Mammary microvascular endothelial cell (primary cell): ENCODE data around the gene ATP7A. TPM values are rescaled to one million over a fixed set of nuclear protein-coding genes. Genes with fewer than 3 reads are reported as not detected.

Source experiments
- total RNA-seq: library from RNA; depleted of rRNA; stranded (reverse); fragments of >200 nt; gene quantifications from 2 replicates; pipeline ENCODE4 v1.2.3, GENCODE V29; 2015

ATP7A gene
- 3.1 and 3.6 TPM in 2 replicates for total RNA-seq

DNA sequence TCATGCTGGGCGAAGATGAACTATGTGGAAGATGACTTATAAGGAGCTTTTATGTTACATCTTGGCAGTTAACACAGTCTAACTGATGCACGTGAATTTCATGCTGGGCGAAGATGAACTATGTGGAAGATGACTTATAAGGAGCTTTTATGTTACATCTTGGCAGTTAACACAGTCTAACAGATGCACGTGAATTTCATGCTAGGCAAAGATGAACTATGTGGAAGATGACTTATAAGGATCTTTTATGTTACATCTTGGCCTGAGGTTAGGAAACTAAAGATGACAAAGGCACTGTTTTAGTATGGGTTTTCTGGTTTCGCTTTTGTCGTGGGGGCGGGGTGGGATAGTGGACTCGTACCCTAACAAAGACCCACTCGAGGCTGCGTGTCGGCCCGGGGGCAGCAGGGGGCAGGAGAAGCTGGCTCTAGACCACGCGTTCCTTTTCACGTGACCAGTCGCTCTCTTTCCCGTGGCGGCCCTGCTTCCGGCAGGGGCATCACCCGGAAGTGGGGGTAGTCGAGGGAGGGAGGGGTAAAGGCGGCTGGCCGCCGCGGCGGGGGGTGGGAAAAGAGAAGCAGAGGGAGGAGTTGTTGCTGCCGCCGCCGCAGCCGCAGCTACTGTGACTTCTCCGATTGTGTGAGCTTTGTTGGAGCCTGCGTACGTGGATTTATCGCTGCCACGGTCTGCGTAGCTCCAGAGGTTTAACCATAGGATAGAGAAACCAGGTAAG is at the start of gene ATP7A:
TSS of gene ATP7A (plus strand) at position 586 of the 733 bp plus-strand sequence. CDS start 60,949 bp downstream, outside the sequence.

DNA sequence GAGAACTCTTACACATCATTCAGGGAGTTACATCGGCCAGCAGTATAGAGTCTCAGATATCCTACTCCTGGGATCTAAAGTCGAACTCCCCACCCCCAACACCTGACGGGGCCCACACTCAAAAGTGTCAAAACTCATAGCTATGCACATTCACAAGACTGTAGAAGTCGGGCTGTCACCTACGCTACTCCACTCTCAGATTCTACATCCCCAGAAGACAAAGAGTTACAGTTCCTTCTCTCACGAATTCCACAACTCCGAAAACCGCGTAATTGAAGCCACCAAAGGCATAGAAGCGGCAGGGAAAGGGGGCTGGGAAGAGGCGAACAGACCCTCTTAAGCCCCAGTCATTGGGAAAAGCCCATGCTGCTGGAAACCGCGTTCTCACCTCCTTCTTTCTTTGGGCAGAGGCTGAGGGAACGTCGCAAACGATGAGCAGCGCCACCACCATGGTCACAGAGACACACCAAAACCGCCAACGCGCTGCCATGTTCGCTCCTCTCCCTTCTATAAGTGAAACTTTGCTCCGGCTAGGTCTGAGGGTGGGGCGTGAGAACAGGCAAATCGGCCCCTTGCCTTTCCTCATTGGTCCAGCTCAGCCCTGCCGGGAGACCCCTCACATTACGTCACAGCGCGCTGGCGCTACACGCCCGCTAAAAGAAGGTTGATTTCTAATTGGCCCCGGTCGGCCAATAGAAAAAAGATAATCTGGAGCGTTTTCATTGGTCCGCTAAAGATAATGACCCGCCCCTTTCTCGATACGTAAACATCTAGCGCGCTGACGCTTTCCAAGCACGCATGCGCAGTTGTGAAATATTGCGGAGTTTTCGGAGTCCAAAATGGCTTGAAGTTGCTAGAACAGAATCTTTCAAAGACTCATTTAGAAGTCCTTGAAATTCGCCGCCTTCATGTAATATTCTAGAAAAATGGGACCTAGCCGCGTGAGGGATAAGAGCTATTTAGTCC is 15.3 kb upstream of the ATP7A start, which contains the start of gene MAGT1:
TSS of gene MAGT1 (minus strand) at position 515 of the 966 bp plus-strand sequence. CDS start at position 490, 25 bp downstream.

DNA sequence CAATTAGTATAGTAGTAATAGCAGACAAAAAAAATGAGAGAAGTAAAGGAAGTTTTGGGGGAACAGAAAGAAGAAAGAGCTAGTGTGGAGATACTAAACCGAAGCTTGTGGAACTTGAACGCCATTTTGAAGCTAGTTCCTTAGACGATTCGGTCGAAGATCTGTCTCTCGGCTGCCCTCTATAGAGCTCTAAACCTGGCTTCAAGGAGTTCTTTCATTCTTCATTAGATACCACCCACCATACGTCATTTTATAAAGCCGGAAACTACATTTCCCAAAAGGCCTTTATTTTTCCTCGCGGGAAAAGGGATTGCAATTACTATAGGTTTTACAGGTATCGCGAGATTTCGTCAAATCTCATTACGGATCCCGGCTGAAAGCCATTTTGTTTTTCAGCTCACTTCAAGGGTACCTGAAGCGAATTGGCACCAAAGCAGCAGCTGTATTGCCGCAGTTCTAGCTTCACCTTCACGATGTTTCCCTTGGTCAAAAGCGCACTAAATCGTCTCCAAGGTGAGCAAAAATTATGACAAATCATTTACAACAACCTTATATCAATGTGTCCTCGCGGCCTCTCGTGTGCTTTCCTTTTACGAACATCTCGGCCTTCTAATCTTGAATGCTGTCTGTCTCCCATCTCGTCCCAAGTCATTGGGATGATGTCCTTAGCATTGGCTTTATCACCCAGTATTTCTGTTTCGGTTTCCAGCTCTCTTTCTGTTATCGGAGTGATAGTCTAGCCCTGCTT is 11.2 kb upstream of the ATP7A start, which contains the start of gene COX7B:
TSS of gene COX7B (plus strand) at position 388 of the 748 bp plus-strand sequence. CDS start at position 474, 86 bp downstream.

DNA sequence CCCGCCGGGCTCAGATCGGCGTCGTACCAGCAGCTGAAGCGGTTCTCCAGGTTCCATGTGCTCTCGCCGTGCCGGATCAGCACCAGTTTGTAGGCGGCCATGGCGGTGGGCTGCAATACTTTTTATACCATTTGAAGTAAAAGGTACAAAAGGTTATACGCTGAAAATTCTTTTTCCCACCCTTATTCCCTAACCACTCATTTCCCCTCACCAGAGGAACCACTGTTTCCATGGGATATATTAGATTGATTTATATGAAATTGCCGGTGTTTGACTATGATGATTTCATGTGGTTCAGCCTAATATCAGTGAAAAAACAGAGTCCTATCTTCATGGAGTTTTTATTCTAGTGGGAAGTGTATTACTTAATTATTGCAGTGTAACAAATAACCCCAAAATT is 59.0 kb downstream of the ATP7A start, which contains the start of gene PGAM4:
TSS of gene PGAM4 (minus strand) at position 101 of the 400 bp plus-strand sequence. CDS start at position 101, 0 bp downstream.

Other genes starting within 250 kb of the ATP7A start
- 35.1 and 44.4 TPM in 2 replicates for gene ATRX, start 124.5 kb upstream of the ATP7A start, total RNA-seq
- 61.1 and 76.9 TPM in 2 replicates for gene MAGT1, start 15.3 kb upstream of the ATP7A start, total RNA-seq
- 443 and 492 TPM in 2 replicates for gene COX7B, start 11.2 kb upstream of the ATP7A start, total RNA-seq
- not detected in 2 replicates for gene PGAM4, start 58.9 kb downstream of the ATP7A start, total RNA-seq
- 294 and 347 TPM in 2 replicates for gene PGK1, start 193.6 kb downstream of the ATP7A start, total RNA-seq
- 24.3 and 29.0 TPM in 2 replicates for gene TAF9B, start 229.0 kb downstream of the ATP7A start, total RNA-seq